HEK293T (cell line): ENCODE results near the gene PRLHR.

Experiments used
- ARNT ChIP-seq: fragments of 450-650 bp; IDR thresholded peaks from 2 replicates; pipeline ENCODE4 v1.6.1; 2017; ENCODE audit warnings: mild to moderate bottlenecking
- BHLHE40 ChIP-seq: fragments of 450-650 bp; IDR thresholded peaks from 2 replicates; pipeline ENCODE4 v1.6.1; 2016; ENCODE audit warnings: mild to moderate bottlenecking, moderate library complexity, borderline replicate concordance
- NFRKB ChIP-seq: fragments of 450-650 bp; IDR thresholded peaks from 2 replicates; pipeline ENCODE4 v1.6.1; 2016; ENCODE audit warnings: mild to moderate bottlenecking, moderate library complexity

DNA sequence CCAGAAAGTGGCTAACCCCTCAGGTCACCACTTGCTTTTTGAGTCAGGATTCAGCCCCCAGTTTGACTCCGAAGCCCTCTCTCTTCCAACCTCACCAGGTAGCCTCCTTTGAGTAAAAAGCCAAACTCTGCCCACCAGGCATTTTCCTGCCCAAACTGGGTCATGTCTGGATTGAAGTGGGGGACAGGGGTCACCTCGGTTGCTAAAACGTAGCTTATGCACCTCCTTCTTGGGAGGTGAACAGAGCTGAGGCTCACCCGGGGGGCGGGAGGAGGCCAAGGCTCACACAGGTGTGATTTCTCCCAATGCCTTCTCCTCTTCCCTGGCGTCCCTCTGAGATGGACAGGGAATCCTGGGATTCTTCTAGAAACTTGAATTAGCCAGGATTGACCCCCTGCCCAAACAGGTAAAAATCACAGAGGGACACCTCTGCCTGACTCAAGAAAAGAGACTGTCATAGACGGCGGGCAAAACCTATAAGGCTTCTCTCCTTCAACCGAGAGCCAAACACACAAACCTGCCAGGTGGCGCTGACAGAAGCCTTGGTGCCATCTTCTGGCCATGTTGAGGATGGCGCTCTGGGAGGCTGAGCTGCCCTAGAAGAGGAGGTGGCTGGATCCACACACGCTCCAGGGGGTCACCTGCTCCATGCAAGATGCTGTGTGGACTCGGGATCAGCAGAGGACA, 51.6 kb downstream of the PRLHR start:
- TF ChIP-seq BHLHE40 (no peak), NFRKB (no peak), ARNT (no peak)
